ENCODE measurements around the gene RBM12. TPM values are rescaled to one million over a fixed set of nuclear protein-coding genes. Genes with fewer than 3 reads are reported as not detected.
"Not testable (repeated sequence)": the region's sequence is repeated elsewhere in the genome, so short reads cannot be mapped to it uniquely, and the experiment has no call there.

RBM12 gene
- total RNA-seq, result 10 to 100 TPM; 44.6 to 62.7 TPM
- long read RNA-seq, full-length matches to known transcripts, result 12 of 16 reads
- long read RNA-seq, partial matches to known transcripts, result 1 of 16 reads
- long read RNA-seq, other reads (novel, unspliced or antisense), result 3 of 16 reads

- DNase-seq, result peak; percentile 92
- ATAC-seq, result peak; percentile 97 to 98
- intact Hi-C loops (cut with DNase I), result loop anchor here in 1 of 2 donors (5.0 kb wide), 1 partner anchor 47 kb away; the partner anchor contains the start of gene SPAG4
Measured at GRCh38 chr20:35664466-35665206, at the start of gene RBM12, which contains the start of gene CPNE1. Gene RBM12, minus strand, starts transcription at chr20:35664900. Its CDS starts 9,578 bp downstream, at chr20:35655322. Gene CPNE1, minus strand, starts transcription at chr20:35664900. Its CDS starts 31,977 bp downstream, at chr20:35632923.

- intact Hi-C loops (cut with DNase I), result no loop called here
- ATAC-seq (no peak), DNase-seq (no peak)
Measured at GRCh38 chr20:35714127-35714526, 49.4 kb upstream of the RBM12 start.

- DNase-seq; intact Hi-C loops (cut with DNase I); ATAC-seq: not testable (repeated sequence)
Measured at GRCh38 chr20:35713120-35713519, 48.4 kb upstream of the RBM12 start.

- no peak for ATAC-seq
- intact Hi-C loops (cut with DNase I), result no loop called here
- DNase-seq, result no peak
Measured at GRCh38 chr20:35711588-35712209, 47.0 kb upstream of the RBM12 start.

GRCh38 chr20:35710884-35711587 lies 46.3 kb upstream of the RBM12 start:
- intact Hi-C loops (cut with DNase I), result no loop called here
- ATAC-seq, result no peak
- DNase-seq, result no peak

GRCh38 chr20:35710039-35710438 lies 45.3 kb upstream of the RBM12 start:
- DNase-seq (no peak), ATAC-seq (no peak)
- intact Hi-C loops (cut with DNase I), result no loop called here

GRCh38 chr20:35709259-35709658 lies 44.6 kb upstream of the RBM12 start:
- DNase-seq (no peak), ATAC-seq (no peak)
- intact Hi-C loops (cut with DNase I), result loop anchor here (10.0 kb wide), 1 partner anchor 176 kb away; no protein-coding TSS in a partner anchor

- DNase-seq (no peak), ATAC-seq (no peak)
- intact Hi-C loops (cut with DNase I), result loop anchor here (10.0 kb wide), 1 partner anchor 176 kb away; no protein-coding TSS in a partner anchor
Measured at GRCh38 chr20:35708502-35708901, 43.8 kb upstream of the RBM12 start.

GRCh38 chr20:35706591-35707529 lies 42.2 kb upstream of the RBM12 start:
- not testable (repeated sequence) for DNase-seq, ATAC-seq
- intact Hi-C loops (cut with DNase I), result loop anchor here (10.0 kb wide), 1 partner anchor 178 kb away; no protein-coding TSS in a partner anchor

GRCh38 chr20:35705894-35706293 lies 41.2 kb upstream of the RBM12 start:
- intact Hi-C loops (cut with DNase I), result loop anchor here (10.0 kb wide), 1 partner anchor 179 kb away; no protein-coding TSS in a partner anchor
- ATAC-seq, DNase-seq: not testable (repeated sequence)

- DNase-seq (no peak), ATAC-seq (no peak)
- intact Hi-C loops (cut with DNase I), result loop anchor here (5.0 to 10.0 kb wide), 2 partner anchors 33 to 180 kb away; no protein-coding TSS in a partner anchor
Measured at GRCh38 chr20:35704514-35705261, 40.0 kb upstream of the RBM12 start.

GRCh38 chr20:35702824-35703695 lies 38.4 kb upstream of the RBM12 start:
- intact Hi-C loops (cut with DNase I), result loop anchor here (5.0 to 10.0 kb wide), 2 partner anchors 34 to 182 kb away; no protein-coding TSS in a partner anchor
- no peak for DNase-seq
- no peak for ATAC-seq

- ATAC-seq, result no peak
- intact Hi-C loops (cut with DNase I), result loop anchor here (5.0 to 10.0 kb wide), 2 partner anchors 35 to 183 kb away; no protein-coding TSS in a partner anchor
- no peak for DNase-seq
Measured at GRCh38 chr20:35702051-35702823, 37.5 kb upstream of the RBM12 start.

- no peak for ATAC-seq
- DNase-seq, result no peak
- intact Hi-C loops (cut with DNase I), result loop anchor here (5.0 to 10.0 kb wide), 2 partner anchors 37 to 184 kb away; no protein-coding TSS in a partner anchor
Measured at GRCh38 chr20:35700625-35701148, 36.0 kb upstream of the RBM12 start.

- intact Hi-C loops (cut with DNase I), result loop anchor here (5.0 to 10.0 kb wide), 2 partner anchors 37 to 185 kb away; no protein-coding TSS in a partner anchor
- no peak for DNase-seq
Measured at GRCh38 chr20:35699957-35700624, 35.4 kb upstream of the RBM12 start.

More at GRCh38 chr20:35699957-35700624, 35.4 kb upstream of the RBM12 start:
- ATAC-seq, result no peak

All from left cardiac atrium (tissue), 4 donors.